ENCODE results near the gene CCL8.
"Not testable (repeated sequence)": the region's sequence is repeated elsewhere in the genome, so short reads cannot be mapped to it uniquely, and the experiment has no call there.

Gene CCL8

GRCh38 chr17:34318474-34318873, 761 bp upstream of the CCL8 start:
- DNase-seq, result peak; percentile 31

GRCh38 chr17:34321964-34322363, 2.7 kb downstream of the CCL8 start:
- DNase-seq, result no peak

GRCh38 chr17:34327580-34327979, 8.3 kb downstream of the CCL8 start:
- not testable (repeated sequence) for DNase-seq

- DNase-seq, result no peak
Measured at GRCh38 chr17:34337701-34338100, 18.5 kb downstream of the CCL8 start.

- no peak for DNase-seq
Measured at GRCh38 chr17:34339138-34339770, 20.0 kb downstream of the CCL8 start.

GRCh38 chr17:34341916-34342315, 22.7 kb downstream of the CCL8 start:
- DNase-seq, result no peak

GRCh38 chr17:34347063-34347462, 27.8 kb downstream of the CCL8 start:
- DNase-seq, result no peak

GRCh38 chr17:34349751-34350150, 30.5 kb downstream of the CCL8 start:
- DNase-seq, result no peak

GRCh38 chr17:34351096-34351495, 31.9 kb downstream of the CCL8 start:
- no peak for DNase-seq

GRCh38 chr17:34352191-34352590, 33.0 kb downstream of the CCL8 start:
- no peak for DNase-seq

GRCh38 chr17:34354637-34355036, 35.4 kb downstream of the CCL8 start:
- DNase-seq, result no peak

- DNase-seq, result no peak
Measured at GRCh38 chr17:34356194-34356593, 37.0 kb downstream of the CCL8 start, which contains the start of gene CCL13. CCL13 (plus strand) TSS chr17:34356480; CDS start chr17:34356527, 47 bp downstream.

- no peak for DNase-seq
Measured at GRCh38 chr17:34357398-34357797, 38.2 kb downstream of the CCL8 start.

- no peak for DNase-seq
Measured at GRCh38 chr17:34358631-34359030, 39.4 kb downstream of the CCL8 start.

- no peak for DNase-seq
Measured at GRCh38 chr17:34360601-34361270, 41.5 kb downstream of the CCL8 start.

- DNase-seq, result peak; percentile 88
Measured at GRCh38 chr17:34361478-34362061, 42.3 kb downstream of the CCL8 start.

GRCh38 chr17:34363183-34363661, 44.0 kb downstream of the CCL8 start, which contains the start of gene CCL1:
CCL1 (minus strand) TSS chr17:34363233; CDS start chr17:34363161, 72 bp downstream.
- no peak for DNase-seq

GRCh38 chr17:34364751-34365150, 45.5 kb downstream of the CCL8 start:
- no peak for DNase-seq

- DNase-seq, result no peak
Measured at GRCh38 chr17:34365340-34365739, 46.1 kb downstream of the CCL8 start.

- DNase-seq, result peak; percentile 45
Measured at GRCh38 chr17:34366010-34366409, 46.8 kb downstream of the CCL8 start.

- no peak for DNase-seq
Measured at GRCh38 chr17:34366529-34367107, 47.4 kb downstream of the CCL8 start.

GRCh38 chr17:34367486-34368195, 48.4 kb downstream of the CCL8 start:
- DNase-seq, result no peak
